AG08395 (cell line): Measurements from ENCODE around the gene ENPP6.
"Not testable (repeated sequence)": the region's sequence is repeated elsewhere in the genome, so short reads cannot be mapped to it uniquely, and the experiment has no call there.

Source experiments
- DNase-seq: peaks from one replicate; pipeline ENCODE4 v3.0.0; 2012; ENCODE audit warnings: mixed read lengths, low spot score

Gene ENPP6

GRCh38 chr4:184061582-184061981, 156.1 kb downstream of the ENPP6 start:
- DNase-seq, result no peak

- DNase-seq, result no peak
Measured at GRCh38 chr4:184059099-184059498, 158.6 kb downstream of the ENPP6 start.

GRCh38 chr4:184058026-184058425, 159.6 kb downstream of the ENPP6 start:
- DNase-seq, result no peak

GRCh38 chr4:184056877-184057276, 160.8 kb downstream of the ENPP6 start:
- DNase-seq, result no peak

- DNase-seq, result no peak
Measured at GRCh38 chr4:184053434-184053833, 164.2 kb downstream of the ENPP6 start.

- no peak for DNase-seq
Measured at GRCh38 chr4:184052616-184053015, 165.1 kb downstream of the ENPP6 start.

- not testable (repeated sequence) for DNase-seq
Measured at GRCh38 chr4:184051262-184051661, 166.4 kb downstream of the ENPP6 start.

GRCh38 chr4:184046148-184046547, 171.5 kb downstream of the ENPP6 start:
- no peak for DNase-seq

- no peak for DNase-seq
Measured at GRCh38 chr4:184041156-184041555, 176.5 kb downstream of the ENPP6 start.

GRCh38 chr4:184039963-184040383, 177.7 kb downstream of the ENPP6 start:
- no peak for DNase-seq
